Measurements from ENCODE around the gene DUSP28.

The DUSP28 gene

GRCh38 chr2:240558236-240558761 lies 1.9 kb upstream of the DUSP28 start:
- no peak overlapping the region; the same call in 1 of the 2 replicates for H3K9ac ChIP-seq (ENCODE audit: low read length)
- H3K36me3 ChIP-seq (ENCODE audit: insufficient read depth, low read length) = peaks cover 20% of the 10 kb centered on the region
- peak overlapping the region; percentile 50 for H3K4me3 ChIP-seq (ENCODE audit: low read depth, low read length, poor library complexity, severe bottlenecking)
- no peaks in the 10 kb centered on the region for H3K27me3 ChIP-seq (ENCODE audit: insufficient read depth, low read length)
- peak overlapping the region; percentile 90 for H3K4me2 ChIP-seq (ENCODE audit: low read length)
- no peaks in the 10 kb centered on the region for H4K20me1 ChIP-seq (ENCODE audit: insufficient read depth, low read length)
- H3K27ac ChIP-seq (ENCODE audit: low read depth, low read length, poor library complexity, severe bottlenecking) = peak overlapping the region; percentile 81
- H2AFZ ChIP-seq (ENCODE audit: low read length) = no peak overlapping the region
- no peaks in the 10 kb centered on the region for H3K9me2 ChIP-seq (ENCODE audit: low read depth, low read length)
- TF ChIP-seq CTCF (IDR thresholded peaks at IDR 0.05; ENCODE audit: low read length) (no peak), EZH2 (IDR thresholded peaks at IDR 0.05; ENCODE audit: borderline replicate concordance, low read length) (no peak)
- no peaks in the 10 kb centered on the region for H3F3A ChIP-seq (ENCODE audit: insufficient read depth, low read length)
- peaks cover 44% of the 10 kb centered on the region for H3K4me1 ChIP-seq (ENCODE audit: insufficient read depth, low read length, severe bottlenecking)
- H3K9me3 ChIP-seq (ENCODE audit: low read length) = no peaks in the 10 kb centered on the region
- peaks cover 5% of the 10 kb centered on the region; the same call in 1 of the 2 replicates for H3K79me2 ChIP-seq (ENCODE audit: insufficient read depth, low read length)

- Histone ChIP-seq H3K27ac (ENCODE audit: low read depth, low read length, poor library complexity, severe bottlenecking) (peak overlapping the region; percentile 81), H3K79me2 (ENCODE audit: insufficient read depth, low read length) (peaks cover 5% of the 10 kb centered on the region; the same call in 1 of the 2 replicates)
- TF ChIP-seq EZH2 (IDR thresholded peaks at IDR 0.05; ENCODE audit: borderline replicate concordance, low read length) (no peak), CTCF (IDR thresholded peaks at IDR 0.05; ENCODE audit: low read length) (no peak)
Observed at GRCh38 chr2:240559286-240559685, 871 bp upstream of the DUSP28 start.

GRCh38 chr2:240560480-240561324 lies 545 bp downstream of the DUSP28 start:
- H3K36me3 ChIP-seq (ENCODE audit: insufficient read depth, low read length) = peaks cover 7% of the 10 kb centered on the region; the same call in 1 of the 2 replicates
- peak overlapping the region; percentile 88 for H3K4me3 ChIP-seq (ENCODE audit: low read depth, low read length, poor library complexity, severe bottlenecking)
- H3K9me3 ChIP-seq (ENCODE audit: low read length) = no peaks in the 10 kb centered on the region
- H3K79me2 ChIP-seq (ENCODE audit: insufficient read depth, low read length) = peaks cover 5% of the 10 kb centered on the region; the same call in 1 of the 2 replicates
- H3K27ac ChIP-seq (ENCODE audit: low read depth, low read length, poor library complexity, severe bottlenecking) = peak overlapping the region; percentile 81
- H3F3A ChIP-seq (ENCODE audit: insufficient read depth, low read length) = no peaks in the 10 kb centered on the region
- peak overlapping the region; percentile 99 for H3K9ac ChIP-seq (ENCODE audit: low read length)
- TF ChIP-seq EZH2 (IDR thresholded peaks at IDR 0.05; ENCODE audit: borderline replicate concordance, low read length) = no peak
- TF ChIP-seq CTCF (IDR thresholded peaks at IDR 0.05; ENCODE audit: low read length) = no peak
- H3K27me3 ChIP-seq (ENCODE audit: insufficient read depth, low read length) = no peaks in the 10 kb centered on the region
- H2AFZ ChIP-seq (ENCODE audit: low read length) = no peak overlapping the region
- no peaks in the 10 kb centered on the region for H3K9me2 ChIP-seq (ENCODE audit: low read depth, low read length)
- no peaks in the 10 kb centered on the region for H4K20me1 ChIP-seq (ENCODE audit: insufficient read depth, low read length)
- peaks cover 57% of the 10 kb centered on the region for H3K4me1 ChIP-seq (ENCODE audit: insufficient read depth, low read length, severe bottlenecking)
- H3K4me2 ChIP-seq (ENCODE audit: low read length) = peak overlapping the region; percentile 90

More at GRCh38 chr2:240559286-240559685, 871 bp upstream of the DUSP28 start:
- Histone ChIP-seq H3K36me3 (ENCODE audit: insufficient read depth, low read length) (peaks cover 13% of the 10 kb centered on the region), H4K20me1 (ENCODE audit: insufficient read depth, low read length) (no peaks in the 10 kb centered on the region), H3K4me3 (ENCODE audit: low read depth, low read length, poor library complexity, severe bottlenecking) (peak overlapping the region; percentile 88), H3F3A (ENCODE audit: insufficient read depth, low read length) (no peaks in the 10 kb centered on the region), H3K9ac (ENCODE audit: low read length) (peak overlapping the region; percentile 99), H3K4me2 (ENCODE audit: low read length) (peak overlapping the region; percentile 90), H3K4me1 (ENCODE audit: insufficient read depth, low read length, severe bottlenecking) (peaks cover 44% of the 10 kb centered on the region), H2AFZ (ENCODE audit: low read length) (no peak overlapping the region), H3K27me3 (ENCODE audit: insufficient read depth, low read length) (no peaks in the 10 kb centered on the region), H3K9me3 (ENCODE audit: low read length) (no peaks in the 10 kb centered on the region), H3K9me2 (ENCODE audit: low read depth, low read length) (no peaks in the 10 kb centered on the region)

Data from OCI-LY1 (cell line).